ENCODE measurements around the gene PGGT1B.
"Not testable (repeated sequence)": the region's sequence is repeated elsewhere in the genome, so short reads cannot be mapped to it uniquely, and the experiment has no call there.

PGGT1B gene

DNA sequence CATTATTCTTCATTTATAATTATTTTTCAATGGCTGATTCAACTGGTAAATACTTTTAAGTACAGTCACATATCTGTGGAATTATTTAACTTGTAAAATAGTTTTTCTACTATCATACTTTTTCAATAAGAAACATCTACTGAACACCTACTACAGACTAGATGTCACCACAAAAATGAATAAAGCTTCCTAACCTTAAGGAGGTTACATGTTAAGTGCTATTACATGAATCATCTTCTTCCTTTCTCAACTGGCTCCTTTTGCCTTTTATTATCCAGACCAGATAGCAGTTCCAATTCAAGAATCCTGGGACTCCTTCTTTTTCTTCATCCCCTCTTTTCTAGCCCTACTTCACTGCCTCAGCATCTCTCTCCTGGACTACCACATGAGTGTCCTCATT is 4.7 kb downstream of the PGGT1B start:
- peak; percentile 45 for DNase-seq (ENCODE audit: low read depth)

DNA sequence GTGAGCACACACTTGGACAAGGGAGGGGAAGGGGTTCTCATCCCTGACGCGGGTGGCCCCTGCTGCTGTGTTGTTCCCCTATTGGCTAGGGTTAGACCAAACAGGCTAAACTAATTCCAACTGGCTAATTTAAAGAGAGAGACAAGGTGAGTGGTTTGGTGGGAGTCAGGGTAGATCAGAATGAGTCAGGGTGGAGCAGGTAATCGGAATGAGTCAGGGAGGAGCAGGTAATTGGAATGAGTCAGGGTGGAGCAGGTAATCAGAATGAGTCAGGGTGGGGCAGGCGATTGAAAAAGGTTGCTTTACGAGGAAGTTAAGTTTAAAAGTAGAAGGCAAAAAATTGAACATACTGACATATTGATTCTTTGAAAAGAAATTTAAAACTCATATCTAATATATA is 13.3 kb downstream of the PGGT1B start:
- not testable (repeated sequence) for DNase-seq (ENCODE audit: low read depth)

DNA sequence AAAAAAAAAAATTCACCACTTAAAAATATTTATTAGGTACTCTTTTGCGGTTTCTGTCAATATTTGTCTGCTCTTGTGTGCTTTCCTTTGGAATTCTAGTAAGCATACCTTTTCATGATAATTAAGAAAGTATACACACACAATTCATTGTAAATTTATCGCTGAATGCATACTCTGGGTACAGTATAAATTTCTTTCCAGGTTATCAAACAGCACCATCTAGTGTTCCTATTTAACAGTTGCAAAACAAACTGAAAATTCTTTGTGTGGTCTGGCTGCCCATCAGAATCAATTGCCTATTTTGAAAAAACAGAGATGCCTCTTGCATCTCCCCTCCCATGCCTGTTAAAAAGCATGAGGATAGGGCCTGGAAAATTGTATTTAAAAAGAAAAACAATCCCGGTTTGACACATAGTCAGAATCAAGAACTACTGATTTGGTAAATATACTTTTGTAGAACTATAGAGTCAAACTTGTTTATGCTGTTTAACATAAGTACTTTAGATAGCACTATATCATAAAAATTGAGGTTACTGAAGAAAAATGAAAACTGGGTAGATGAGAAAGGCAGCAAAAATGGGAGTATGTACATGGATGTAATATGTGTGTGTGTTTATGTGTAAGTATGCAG is 16.2 kb downstream of the PGGT1B start:
- DNase-seq (ENCODE audit: low read depth): peak; percentile 50

DNA sequence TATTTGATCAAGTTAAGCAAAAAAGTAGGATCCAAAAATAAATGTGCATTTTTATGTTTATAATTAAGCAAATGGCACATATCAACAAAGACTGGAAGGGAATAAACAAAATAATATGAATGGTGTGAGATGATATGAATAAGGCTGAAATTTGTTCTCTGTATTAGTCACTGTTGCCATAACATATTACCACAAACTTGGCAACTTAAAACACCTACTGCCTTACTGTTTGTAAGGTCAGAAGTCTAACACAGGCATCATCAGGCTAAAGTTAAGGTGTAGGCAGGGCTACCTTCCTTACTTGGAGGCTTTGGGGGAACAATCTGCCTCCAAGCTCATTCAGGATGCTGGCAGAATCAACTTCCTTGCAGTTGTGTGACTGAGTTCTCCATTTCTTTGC is 19.3 kb downstream of the PGGT1B start:
- peak; percentile 15 for DNase-seq (ENCODE audit: low read depth)

DNA sequence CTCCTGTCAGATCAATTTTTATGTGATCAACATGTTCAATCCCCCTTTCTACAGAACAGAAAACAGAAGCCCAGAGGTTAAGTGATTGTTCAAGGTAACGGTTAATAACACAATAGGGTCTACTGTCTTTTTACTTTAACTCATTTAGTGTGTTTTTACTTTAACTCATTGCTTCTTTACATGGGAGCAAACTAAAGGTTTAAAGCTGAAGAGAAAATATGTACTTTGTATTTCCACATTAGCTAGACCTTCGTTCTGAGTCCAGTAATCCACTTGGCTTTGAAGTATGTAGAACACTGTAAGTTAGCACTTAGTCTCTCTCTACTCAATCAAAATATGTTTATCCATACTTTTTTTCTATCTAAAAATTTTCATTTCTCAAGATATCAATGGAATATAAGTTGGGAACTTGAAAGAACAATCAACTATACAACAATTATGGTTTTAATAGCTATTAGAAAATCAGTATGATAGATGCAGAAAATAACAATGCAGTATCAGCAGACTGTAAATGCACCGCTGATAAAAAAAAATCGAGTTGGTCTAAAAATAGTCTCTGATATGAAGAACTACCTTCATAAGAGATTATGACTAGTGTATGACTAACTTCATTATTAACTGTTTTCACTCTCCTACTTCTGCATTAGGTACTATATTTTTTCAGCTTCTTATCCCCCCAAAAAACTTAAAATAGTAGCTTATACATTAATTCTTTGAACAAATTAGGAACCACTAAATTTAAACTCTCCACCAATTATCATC is 20.6 kb downstream of the PGGT1B start:
- DNase-seq (ENCODE audit: low read depth): no peak

DNA sequence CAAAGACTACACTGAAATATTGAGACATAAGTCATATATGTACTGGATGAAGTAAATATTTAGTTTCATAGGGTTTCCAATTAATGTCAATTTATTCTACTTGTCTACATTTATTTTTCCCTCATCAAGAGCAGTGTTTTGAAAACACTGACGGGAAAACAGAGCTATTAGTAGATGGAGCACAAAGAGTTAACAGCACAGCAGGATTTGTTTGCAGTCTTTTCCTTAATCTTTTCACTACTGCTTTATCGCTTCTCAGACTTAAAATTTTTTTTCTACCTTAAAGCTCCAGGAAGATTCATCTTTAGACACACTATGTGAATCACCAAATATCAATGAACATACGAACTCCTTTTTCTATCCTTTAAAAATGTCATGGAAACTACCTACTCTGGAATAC is 25.6 kb downstream of the PGGT1B start:
- DNase-seq (ENCODE audit: low read depth): no peak

DNA sequence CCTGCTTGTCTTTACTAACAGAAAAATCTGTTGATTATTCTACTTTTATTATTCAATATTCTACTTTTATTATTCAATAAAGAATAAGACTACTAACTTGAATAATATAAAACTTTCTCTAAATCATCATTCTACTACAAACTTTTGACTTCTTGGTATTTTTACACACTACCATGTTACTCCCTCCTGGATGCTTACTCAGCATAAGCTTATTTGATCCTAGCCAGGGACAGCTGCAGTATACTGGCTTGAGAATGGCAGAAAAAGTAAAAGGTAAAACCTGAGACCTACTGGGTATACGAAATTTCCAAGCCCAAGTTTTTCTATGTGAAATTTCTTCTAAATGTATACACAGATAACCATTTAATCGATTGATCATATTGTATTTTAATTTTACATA is 26.1 kb downstream of the PGGT1B start:
- no peak for DNase-seq (ENCODE audit: low read depth)

DNA sequence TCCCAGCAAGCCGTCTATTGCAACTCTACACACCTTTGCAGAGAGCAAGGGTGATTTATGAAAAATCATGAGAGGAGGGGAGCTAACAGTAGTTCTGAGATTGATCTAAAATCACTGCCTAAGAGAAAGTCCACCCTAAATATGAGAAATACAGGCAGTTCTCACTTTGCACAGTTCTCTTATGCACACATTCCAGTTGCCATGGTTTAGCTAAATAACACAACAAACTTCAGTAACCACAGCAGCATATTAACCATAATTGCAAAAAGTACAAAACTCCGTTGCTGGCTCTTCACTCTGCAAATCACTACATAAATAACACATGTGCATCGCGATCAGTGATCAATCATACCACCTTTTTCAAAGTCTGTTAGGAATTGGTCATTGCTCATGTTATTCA is 31.1 kb downstream of the PGGT1B start:
- no peak for DNase-seq (ENCODE audit: low read depth)

DNA sequence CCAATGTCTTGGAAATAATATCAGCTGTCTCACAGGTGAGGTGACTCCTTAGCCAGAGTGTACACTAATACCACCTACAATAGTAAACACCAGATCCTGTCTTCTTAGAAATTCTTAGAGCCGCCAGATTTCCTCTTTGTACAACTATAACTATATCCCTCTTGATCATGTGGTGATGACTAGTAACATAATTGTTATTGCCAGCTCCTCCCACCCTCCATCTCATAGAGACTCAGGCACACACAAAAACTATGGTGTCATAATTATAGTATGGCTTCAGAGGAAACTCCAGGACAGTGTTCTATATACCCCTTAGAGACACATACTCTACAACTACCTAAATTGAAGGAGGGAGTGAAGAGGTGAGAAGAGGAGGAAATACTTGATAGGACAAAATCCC is 33.1 kb downstream of the PGGT1B start:
- DNase-seq (ENCODE audit: low read depth): no peak

DNA sequence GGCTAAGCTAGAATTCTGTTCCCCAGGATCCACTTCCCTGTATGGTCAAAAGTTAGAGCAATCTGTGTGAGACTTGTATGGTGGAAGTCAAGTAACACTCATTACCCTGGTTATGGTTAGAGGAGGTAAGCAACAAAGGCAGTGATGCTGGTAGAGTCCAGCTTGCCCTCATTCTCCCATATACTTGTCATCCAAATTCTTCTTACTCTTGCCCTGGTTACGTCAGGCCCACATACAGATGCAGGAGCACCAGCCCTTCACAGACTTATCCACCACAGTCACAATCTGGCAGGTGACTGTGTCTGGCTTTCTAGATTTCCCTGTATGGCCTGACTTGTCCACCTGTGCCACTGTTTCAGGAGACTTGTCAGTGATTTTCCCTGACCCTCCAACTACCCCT is 35.4 kb downstream of the PGGT1B start:
- no peak for DNase-seq (ENCODE audit: low read depth)

DNA sequence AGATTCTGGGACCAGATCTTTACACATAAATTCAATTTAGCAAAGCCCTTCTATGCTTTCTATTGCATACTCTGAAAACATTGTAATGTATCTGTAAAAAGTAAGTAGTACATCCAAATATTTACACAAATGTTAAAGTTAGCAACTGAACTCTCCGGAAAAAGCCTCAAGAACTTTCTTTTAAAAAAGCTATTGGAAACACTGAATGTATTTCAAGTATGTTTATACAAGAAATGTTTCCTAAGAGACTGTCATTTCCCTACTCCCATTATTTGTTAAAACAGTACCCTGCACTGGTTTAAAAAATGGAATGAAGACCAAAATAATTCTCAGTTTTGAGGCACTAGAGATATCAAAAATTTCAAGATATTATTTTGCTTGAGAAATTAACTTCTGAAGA is 48.1 kb downstream of the PGGT1B start:
- peak; percentile 21 for DNase-seq (ENCODE audit: low read depth)

DNA sequence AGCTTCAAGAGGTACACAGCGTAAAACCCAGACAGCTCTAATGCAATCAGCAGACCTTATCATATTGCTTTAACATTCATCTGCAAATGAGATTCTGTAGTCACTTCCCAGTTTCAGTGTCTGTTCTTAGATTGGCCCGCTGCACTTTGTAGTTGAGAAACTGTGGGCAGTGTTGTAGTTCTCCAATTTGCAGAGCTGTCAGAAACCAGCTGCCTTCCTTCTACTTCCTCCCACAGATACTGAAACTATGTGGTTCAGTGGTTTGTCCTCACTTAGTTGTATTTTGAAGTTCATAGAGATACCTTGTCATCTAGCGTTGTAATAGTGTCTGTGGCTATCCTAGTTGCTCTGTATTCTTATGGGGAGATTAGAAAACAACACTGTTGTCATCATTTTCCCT is 53.4 kb downstream of the PGGT1B start:
- DNase-seq (ENCODE audit: low read depth): no peak

DNA sequence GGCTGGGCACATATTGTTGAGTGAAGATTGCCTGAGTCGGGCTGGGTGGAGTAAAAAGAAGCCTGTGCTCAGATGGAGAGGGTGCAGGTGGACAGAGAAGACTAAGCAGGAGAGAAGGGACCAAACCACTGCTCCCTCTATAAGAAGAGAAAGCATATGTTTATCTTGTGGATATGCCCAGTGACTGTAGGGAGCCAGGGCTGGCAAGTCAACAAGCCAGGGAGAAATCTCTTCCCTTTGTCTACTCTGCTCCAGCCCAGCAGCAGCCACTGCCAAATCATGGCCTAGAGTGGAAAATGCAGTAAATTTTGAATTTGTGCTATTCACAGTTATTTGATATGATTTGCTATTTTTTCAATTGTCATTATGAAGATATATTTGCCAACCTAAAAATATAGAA is 59.7 kb downstream of the PGGT1B start:
- DNase-seq (ENCODE audit: low read depth): no peak

DNA sequence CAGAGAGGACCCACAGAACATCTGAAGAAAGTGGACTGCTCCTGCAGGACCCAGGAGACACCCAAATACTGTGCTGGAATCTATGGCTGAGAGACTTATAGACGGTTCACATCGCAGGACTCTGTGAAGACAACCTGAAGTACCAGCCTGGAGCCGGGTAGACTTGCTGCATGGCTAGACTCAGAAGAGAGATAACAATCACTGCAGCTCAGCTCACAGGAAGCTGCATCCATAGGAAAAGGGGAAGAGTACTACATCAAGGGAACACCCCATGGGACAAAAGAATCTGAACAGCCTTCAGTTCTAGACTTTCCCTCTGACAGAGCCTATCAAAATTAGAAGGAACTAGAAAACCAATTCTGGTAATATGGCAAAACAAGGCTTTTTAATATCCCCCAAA is 66.5 kb downstream of the PGGT1B start:
- no peak for DNase-seq (ENCODE audit: low read depth)

DNA sequence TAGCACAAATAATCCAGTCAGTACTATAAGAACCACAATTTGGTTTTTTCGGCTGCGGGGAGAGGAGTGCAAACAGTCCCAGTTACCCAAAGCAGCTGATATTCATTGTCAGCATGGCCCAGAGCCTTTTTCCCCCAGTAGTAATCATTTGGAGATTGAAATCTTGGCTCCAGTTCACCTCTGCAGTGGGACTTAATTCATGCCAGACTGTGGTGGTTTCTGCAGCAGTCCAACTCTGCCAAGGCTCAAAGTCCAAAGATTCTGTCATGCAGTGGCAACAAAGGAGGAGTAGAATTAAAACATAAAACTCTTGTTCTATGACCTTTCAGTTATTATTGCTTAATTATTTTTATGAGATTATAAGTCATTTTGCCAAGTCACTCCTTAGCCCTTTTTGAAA is 68.0 kb downstream of the PGGT1B start:
- peak; percentile 14 for DNase-seq (ENCODE audit: low read depth)

DNA sequence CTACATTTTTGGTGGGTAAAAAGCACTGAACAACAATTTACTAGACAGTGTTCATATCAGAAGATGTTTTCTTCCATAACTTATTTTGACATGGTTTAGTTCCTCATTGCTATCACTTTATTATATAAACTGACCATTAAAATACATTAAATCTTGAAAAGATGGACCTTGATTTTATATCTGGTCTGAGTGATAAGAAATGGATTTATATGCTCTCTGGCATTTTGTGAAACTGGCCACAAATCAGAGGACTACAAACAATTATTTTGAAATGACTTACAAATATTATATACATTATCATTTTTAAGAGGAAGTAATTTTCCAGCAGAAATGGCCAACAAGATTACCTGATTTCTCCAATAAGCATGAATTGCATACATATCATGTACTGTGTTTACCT is 69.4 kb downstream of the PGGT1B start:
- no peak for DNase-seq (ENCODE audit: low read depth)

DNA sequence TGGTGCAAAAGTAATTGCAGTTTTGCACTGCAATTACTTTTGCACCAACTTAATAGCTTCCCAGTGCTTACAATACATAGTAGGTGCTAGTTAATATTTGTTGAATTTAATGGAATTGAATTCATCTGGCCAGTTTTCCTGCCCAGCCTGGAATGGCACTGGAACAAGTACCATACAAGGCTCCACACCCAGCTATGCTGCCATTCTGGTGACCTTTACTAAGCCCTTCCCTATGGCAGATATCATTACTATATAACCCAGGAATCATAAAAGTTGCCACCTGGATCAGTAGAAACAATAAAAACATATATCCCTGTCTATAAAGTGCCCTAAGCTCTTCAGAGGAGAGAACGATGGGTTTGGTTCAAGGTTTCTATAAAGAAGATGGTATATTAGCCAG is 70.6 kb downstream of the PGGT1B start:
- no peak for DNase-seq (ENCODE audit: low read depth)

DNA sequence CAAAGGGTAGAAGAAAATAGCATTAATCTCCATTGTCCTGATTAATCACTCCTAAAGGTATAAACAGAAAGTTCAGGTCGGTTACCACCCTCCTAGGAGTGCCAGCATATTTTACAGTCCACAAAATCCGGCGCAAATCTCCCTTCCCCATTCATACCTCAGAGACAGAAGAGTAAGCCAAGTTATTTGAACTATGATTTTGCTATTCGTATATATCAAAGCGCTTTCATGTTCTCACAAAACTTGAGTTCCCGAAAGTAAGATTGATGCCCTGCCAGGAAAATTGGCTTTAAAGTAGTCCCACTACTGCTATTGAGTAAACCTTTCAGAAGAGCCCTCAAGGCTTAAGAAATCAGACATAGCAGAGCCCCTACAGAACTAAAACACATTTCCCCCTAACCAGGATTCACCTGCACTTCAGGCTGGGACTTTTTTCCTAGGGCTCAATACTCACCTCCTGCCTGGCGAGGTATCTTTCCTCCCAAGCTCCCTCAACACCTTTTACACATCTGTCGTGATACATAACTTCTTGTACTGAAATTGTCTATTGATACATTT is 71.1 kb downstream of the PGGT1B start:
- no peak for DNase-seq (ENCODE audit: low read depth)

DNA sequence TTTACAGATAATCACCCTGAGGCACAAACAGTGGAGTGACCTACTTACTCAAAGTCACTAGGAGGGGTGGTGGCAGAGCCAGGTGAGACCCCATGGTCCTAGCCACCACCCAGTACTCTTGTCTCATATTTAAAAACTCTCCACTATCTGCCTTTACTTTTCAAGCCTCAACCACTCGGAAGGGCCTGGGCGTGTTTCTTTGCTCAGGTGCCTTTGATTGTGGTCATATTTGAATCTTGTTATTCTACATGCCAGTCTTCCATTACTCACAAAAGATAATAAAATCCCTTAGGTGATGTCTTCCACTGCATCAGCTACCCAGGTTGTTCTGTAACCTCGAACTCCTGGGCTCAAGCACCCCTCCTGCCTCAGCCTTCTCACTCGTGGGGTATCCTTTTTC is 72.3 kb downstream of the PGGT1B start:
- DNase-seq (ENCODE audit: low read depth): no peak

DNA sequence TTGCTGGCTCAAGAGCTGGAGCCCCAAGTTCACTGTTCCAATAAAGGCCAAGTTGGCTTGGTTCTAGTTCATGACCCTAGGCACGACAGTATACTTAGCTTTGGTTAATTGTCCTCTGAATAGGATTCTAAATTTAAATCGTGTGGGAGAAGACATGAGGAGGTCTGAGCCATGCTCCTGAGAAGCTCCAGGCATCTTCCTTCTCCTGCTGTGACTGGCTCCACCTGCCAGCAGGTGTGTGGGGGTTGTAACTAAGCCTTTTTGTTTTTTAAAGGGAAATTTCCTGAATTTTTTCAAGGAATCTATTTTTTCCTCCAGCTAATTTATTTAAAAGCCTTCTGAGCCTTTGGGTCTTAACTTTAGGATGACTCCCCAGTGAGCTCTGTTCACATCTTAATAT is 72.8 kb downstream of the PGGT1B start:
- no peak for DNase-seq (ENCODE audit: low read depth)

DNA sequence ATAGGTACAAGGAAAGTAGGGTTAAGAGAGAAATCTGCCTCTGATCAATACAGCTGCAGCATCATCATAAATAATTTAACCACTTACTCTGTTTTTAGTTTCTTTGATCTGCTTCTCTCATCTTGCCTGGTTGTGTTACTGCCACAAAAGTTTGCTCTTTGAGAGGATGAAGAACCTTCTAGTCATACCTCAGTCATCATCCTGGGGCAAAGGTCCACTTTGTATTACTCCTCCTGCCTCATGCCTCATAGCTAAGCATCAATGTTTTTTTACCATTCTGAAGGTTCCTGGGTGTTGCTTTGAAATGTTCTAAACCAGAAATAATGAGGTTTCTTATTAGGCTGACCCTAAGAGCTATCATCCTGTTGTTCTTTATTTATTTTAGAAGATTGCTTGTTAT is 75.9 kb downstream of the PGGT1B start:
- DNase-seq (ENCODE audit: low read depth): no peak

DNA sequence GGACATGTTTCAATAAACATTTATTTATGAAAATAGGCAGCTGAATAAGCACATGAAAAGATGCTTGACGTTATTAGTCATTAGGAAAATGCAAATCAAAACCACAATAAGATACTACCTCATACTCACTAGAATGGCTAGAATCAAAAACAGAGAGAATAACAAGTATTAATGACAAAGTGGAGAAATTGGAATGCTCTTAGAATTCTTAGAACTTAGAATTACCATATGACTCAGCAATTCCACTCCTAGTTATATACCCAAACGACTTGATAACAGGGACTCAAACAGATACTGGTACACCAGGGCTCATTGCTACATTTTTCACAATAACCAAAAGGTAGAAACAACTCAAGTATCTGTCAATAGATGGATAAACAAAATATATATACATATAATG is 77.9 kb downstream of the PGGT1B start:
- peak; percentile 15 for DNase-seq (ENCODE audit: low read depth)

DNA sequence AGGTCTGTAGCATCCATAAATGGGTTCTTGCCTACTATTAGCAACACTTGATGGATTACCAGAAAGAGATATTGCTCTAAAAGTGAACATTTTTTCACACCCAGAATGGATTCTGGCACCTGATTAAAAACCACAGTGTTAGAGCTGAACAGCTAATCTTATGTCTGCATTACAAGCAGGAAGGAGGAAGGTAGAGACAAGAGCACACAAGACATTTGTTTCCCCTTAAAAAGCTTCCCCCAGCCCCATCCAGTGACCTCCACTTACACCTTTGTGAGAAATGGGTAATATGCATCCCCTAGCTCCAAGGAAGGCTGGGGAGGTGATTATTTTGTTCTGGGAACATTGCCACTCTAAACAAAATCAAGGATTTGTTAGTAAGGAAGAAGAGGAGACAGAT is 80.9 kb downstream of the PGGT1B start:
- DNase-seq (ENCODE audit: low read depth): no peak
